ENCODE data around the gene RBM47. TPM values are rescaled to one million over a fixed set of nuclear protein-coding genes. Genes with fewer than 3 reads are reported as not detected.
A peak's percentile ranks its signal among the peaks of the same experiment; 100 is the strongest.

The RBM47 gene
- total and polyA plus RNA-seq, 10 of the 15 experiments (the other 5 are each of a cell fraction or from before 2014, with no cell fraction given), result 7.9 to 45.0 (median 28.7) TPM

GRCh38 chr4:40559585-40560465 lies 69.8 kb downstream of the RBM47 start (continued):
- TF ChIP-seq NR2F1 (conservative IDR thresholded peaks at IDR 0.05), result peak; percentile 83
- TF ChIP-seq, protein P1, sequence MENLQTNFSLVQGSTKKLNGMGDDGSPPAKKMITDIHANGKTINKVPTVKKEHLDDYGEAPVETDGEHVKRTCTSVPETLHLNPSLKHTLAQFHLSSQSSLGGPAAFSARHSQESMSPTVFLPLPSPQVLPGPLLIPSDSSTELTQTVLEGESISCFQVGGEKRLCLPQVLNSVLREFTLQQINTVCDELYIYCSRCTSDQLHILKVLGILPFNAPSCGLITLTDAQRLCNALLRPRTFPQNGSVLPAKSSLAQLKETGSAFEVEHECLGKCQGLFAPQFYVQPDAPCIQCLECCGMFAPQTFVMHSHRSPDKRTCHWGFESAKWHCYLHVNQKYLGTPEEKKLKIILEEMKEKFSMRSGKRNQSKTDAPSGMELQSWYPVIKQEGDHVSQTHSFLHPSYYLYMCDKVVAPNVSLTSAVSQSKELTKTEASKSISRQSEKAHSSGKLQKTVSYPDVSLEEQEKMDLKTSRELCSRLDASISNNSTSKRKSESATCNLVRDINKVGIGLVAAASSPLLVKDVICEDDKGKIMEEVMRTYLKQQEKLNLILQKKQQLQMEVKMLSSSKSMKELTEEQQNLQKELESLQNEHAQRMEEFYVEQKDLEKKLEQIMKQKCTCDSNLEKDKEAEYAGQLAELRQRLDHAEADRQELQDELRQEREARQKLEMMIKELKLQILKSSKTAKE (IDR thresholded peaks at IDR 0.05; ENCODE audit: low read depth, poor library complexity, severe bottlenecking), result peak; percentile 39
- TF ChIP-seq ETV6 (conservative IDR thresholded peaks at IDR 0.05 in 1 of 2, IDR thresholded peaks at IDR 0.05 in 1 of 2; ENCODE audit: borderline replicate concordance in 1 of 2, low read depth in 1 of 2), result no peak
- TF ChIP-seq KAT2A (conservative IDR thresholded peaks at IDR 0.05; ENCODE audit: control insufficient read depth, low read depth, low read length), result no peak
- no peak for TF ChIP-seq ZSCAN29 (IDR thresholded peaks at IDR 0.05)
- peak; percentile 65 for TF ChIP-seq MTA2 (IDR thresholded peaks at IDR 0.05; ENCODE audit: low read depth)

DNA sequence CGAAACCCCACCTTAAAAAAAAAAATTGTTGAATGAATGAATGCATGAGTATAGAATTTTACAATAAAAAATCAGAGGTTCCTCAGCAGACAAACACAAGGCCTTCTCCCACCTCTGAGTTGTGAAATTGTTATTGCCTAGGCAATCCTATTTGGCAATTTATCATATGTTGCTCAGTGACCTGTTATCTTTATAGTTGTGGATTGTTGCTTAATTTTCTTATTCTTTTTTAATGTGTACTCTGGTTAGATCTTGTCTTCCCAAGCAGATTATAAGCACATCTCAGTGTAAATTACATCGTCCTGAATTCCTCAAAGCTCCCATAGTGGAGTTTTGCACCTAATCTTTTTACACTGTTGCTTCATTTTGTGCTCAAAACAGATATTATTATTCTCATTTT lies 71.9 kb downstream of the RBM47 start:
- H3K4me2 ChIP-seq (ENCODE audit: control insufficient read depth, insufficient read depth), result no peak overlapping the region
- intact Hi-C loops (cut with micrococcal nuclease; ENCODE audit: unreplicated experiment), result no loop called here
- FAIRE-seq, result no peak

More for the DNA sequence above, 71.9 kb downstream of the RBM47 start:
- RAD21 ChIA-PET (ENCODE audit: unreplicated experiment), result no interaction called here
- Histone ChIP-seq H3K79me2 (ENCODE audit: control insufficient read depth, insufficient read depth, low read length) (peaks cover 64% of the 10 kb centered on the region), H3K9ac (ENCODE audit: control insufficient read depth, insufficient read depth, low read length) (no peak overlapping the region), H3K4me3 (no peak overlapping the region), H4K20me1 (ENCODE audit: control insufficient read depth, insufficient read depth) (no peaks in the 10 kb centered on the region), H2AFZ (ENCODE audit: control insufficient read depth, low read depth, low read length) (no peak overlapping the region), H3K36me3 (ENCODE audit: control insufficient read depth in 2 of 2, insufficient read depth in 2 of 2, low read length in 1 of 2) (peaks cover 0 to 3% of the 10 kb centered on the region in 2 experiments; a peak in 1 of 4 replicates), H3K27ac (ENCODE audit: control insufficient read depth, insufficient read depth) (no peak overlapping the region), H3K27me3 (replicated peaks in 1 of 2; ENCODE audit: control insufficient read depth in 2 of 2, insufficient read depth in 2 of 2, low read length in 1 of 2) (no peaks in the 10 kb centered on the region), H3K9me3 (replicated peaks; ENCODE audit: control insufficient read depth, insufficient read depth, low read length) (no peaks in the 10 kb centered on the region), H3K4me1 (ENCODE audit: control insufficient read depth, insufficient read depth, low read length) (peaks cover 40% of the 10 kb centered on the region)
- WGBS (ENCODE audit: insufficient coverage, insufficient replicate concordance, low lambda C conversion rate, missing lambda C conversion rate), result 100% methylated on average over 2 of the region's 2 CpGs
- TF ChIP-seq BCL11A (IDR thresholded peaks at IDR 0.05; ENCODE audit: low read depth, low read length) (no peak), MXI1 (IDR thresholded peaks at IDR 0.05; ENCODE audit: low read depth, low read length) (no peak)
- SMC1A ChIA-PET (ENCODE audit: uncharacterized antibody, unreplicated experiment), result interaction anchor here (1.5 kb wide), 1 partner anchor 16 kb away, joined by 3 read pairs; no protein-coding TSS in a partner anchor
- in situ Hi-C loops (cut with MboI), result loop anchor here (5.0 kb wide), 1 partner anchor 165 kb away; no protein-coding TSS in a partner anchor
- POLR2A ChIA-PET, result interaction anchor here (0.6 to 1.2 kb wide), 2 partner anchors 12 to 35 kb away, joined by 3 to 7 read pairs; no protein-coding TSS in a partner anchor
- DNase-seq (ENCODE audit: low read depth, low spot score) (no peak), ATAC-seq (no peak)
- no TSS peak for BruUV-seq (replicated peaks)
- CTCF ChIA-PET, result interaction anchor here (1.0 to 2.3 kb wide), 2 partner anchors 12 to 161 kb away, joined by 3 to 8 read pairs; no protein-coding TSS in a partner anchor

All from GM12878 (cell line).